ENCODE data around the gene UROC1. TPM values are rescaled to one million over a fixed set of nuclear protein-coding genes. Genes with fewer than 3 reads are reported as not detected.

Gene UROC1
- total RNA-seq, 1 experiment from 2014 or later = not detected

DNA sequence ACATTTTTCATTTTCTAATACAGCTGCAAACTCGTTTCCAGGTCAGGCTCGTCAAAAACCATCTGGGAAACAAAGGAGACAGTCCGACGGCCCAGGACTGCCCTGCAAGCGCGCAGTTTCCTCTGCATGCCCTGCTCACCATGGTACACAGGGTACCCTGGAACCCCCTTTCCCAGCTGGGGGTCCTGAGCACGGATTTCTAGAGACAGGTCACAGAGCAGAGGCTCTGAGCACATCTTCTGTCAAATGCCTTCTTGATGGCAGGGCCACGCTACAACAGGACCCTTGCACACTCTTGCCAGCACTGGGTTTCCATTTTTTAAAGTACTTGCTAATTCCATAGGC is 50.0 kb downstream of the UROC1 start:
- no peak overlapping the region for H3K27ac Mint-ChIP-seq (ENCODE audit: unreplicated experiment)
- intact Hi-C loops (cut with micrococcal nuclease; ENCODE audit: unreplicated experiment) = no loop called here
- H3K9me3 ChIP-seq = no peaks in the 10 kb centered on the region
- H3K4me1 ChIP-seq = peaks cover 1% of the 10 kb centered on the region
- no peak for DNase-seq
- H3K36me3 ChIP-seq (ENCODE audit: control insufficient read depth, insufficient read depth, low read length) = peaks cover 8% of the 10 kb centered on the region
- no peaks in the 10 kb centered on the region for H3K27me3 Mint-ChIP-seq (ENCODE audit: insufficient read depth, unreplicated experiment)
- BruUV-seq (replicated peaks) = no TSS peak
- TF ChIP-seq, protein P1, sequence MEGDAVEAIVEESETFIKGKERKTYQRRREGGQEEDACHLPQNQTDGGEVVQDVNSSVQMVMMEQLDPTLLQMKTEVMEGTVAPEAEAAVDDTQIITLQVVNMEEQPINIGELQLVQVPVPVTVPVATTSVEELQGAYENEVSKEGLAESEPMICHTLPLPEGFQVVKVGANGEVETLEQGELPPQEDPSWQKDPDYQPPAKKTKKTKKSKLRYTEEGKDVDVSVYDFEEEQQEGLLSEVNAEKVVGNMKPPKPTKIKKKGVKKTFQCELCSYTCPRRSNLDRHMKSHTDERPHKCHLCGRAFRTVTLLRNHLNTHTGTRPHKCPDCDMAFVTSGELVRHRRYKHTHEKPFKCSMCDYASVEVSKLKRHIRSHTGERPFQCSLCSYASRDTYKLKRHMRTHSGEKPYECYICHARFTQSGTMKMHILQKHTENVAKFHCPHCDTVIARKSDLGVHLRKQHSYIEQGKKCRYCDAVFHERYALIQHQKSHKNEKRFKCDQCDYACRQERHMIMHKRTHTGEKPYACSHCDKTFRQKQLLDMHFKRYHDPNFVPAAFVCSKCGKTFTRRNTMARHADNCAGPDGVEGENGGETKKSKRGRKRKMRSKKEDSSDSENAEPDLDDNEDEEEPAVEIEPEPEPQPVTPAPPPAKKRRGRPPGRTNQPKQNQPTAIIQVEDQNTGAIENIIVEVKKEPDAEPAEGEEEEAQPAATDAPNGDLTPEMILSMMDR (IDR thresholded peaks at IDR 0.05; ENCODE audit: insufficient read depth in 1 of 2, low read depth in 1 of 2, low read length in 1 of 2, severe bottlenecking in 1 of 2, unreplicated experiment in 1 of 2) = no peak
- ChIA-PET POLR2A (no interaction called here), CTCF (no interaction called here)
- no peaks in the 10 kb centered on the region for H3K27me3 ChIP-seq (replicated peaks; ENCODE audit: control insufficient read depth, insufficient read depth, low read length)
- no peak overlapping the region for H3K4me3 ChIP-seq (ENCODE audit: low read depth, low read length)
- H3K9me3 Mint-ChIP-seq (ENCODE audit: unreplicated experiment) = no peaks in the 10 kb centered on the region
- H3K4me3 Mint-ChIP-seq (ENCODE audit: unreplicated experiment) = no peak overlapping the region
- H3K36me3 Mint-ChIP-seq (ENCODE audit: insufficient read depth, unreplicated experiment) = peaks cover 59% of the 10 kb centered on the region
- peaks cover 15% of the 10 kb centered on the region for H3K4me1 Mint-ChIP-seq (ENCODE audit: low read depth, unreplicated experiment)

DNA sequence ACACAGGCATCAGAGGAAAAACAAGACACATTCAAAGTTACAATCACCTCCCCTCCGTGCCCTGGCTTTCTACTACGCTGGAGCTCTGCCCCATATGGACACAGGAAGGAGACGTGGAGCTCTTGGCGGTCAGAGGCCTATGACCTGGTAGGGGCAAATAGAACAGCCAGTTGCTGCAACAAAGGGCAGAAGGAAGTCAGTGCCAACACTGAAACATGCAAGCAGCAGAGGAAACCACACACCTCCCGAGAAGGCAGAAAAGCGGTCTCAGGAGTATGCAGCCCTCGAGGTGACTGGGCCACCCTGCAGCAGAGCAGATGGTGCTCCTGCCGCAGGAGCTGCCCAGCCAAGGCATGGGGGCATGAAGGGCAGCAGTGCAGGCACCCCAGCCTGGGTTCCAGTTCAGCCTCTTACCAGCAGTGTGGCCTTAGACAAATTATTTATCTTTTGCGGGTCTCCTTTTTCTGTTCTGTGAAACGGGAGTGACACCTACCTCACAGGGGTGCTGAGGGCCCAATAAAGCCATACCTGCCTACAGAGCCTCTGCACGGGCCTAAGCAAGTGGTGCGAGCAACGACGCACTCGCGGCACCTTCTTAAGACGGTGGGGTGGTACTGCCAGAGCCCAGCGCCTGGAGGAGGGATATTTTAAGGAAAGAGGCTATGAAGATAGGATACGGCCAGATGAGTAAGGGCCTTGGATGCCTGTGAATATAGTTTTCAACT is 50.5 kb downstream of the UROC1 start:
- H3K36me3 Mint-ChIP-seq (ENCODE audit: insufficient read depth, unreplicated experiment) = peaks cover 55% of the 10 kb centered on the region
- H3K4me1 Mint-ChIP-seq (ENCODE audit: low read depth, unreplicated experiment) = peaks cover 10% of the 10 kb centered on the region
- H3K27me3 ChIP-seq (replicated peaks; ENCODE audit: control insufficient read depth, insufficient read depth, low read length) = no peaks in the 10 kb centered on the region
- H3K9me3 Mint-ChIP-seq (ENCODE audit: unreplicated experiment) = no peaks in the 10 kb centered on the region
- no peak for DNase-seq
- H3K9me3 ChIP-seq = no peaks in the 10 kb centered on the region
- no peaks in the 10 kb centered on the region for H3K4me1 ChIP-seq
- H3K36me3 ChIP-seq (ENCODE audit: control insufficient read depth, insufficient read depth, low read length) = peaks cover 8% of the 10 kb centered on the region
- ChIA-PET POLR2A (no interaction called here), CTCF (no interaction called here)
- intact Hi-C loops (cut with micrococcal nuclease; ENCODE audit: unreplicated experiment) = no loop called here
- BruUV-seq (replicated peaks) = no TSS peak
- no peak overlapping the region for H3K27ac Mint-ChIP-seq (ENCODE audit: unreplicated experiment)
- H3K4me3 ChIP-seq (ENCODE audit: low read depth, low read length) = no peak overlapping the region
- H3K27me3 Mint-ChIP-seq (ENCODE audit: insufficient read depth, unreplicated experiment) = no peaks in the 10 kb centered on the region
- no peak overlapping the region for H3K4me3 Mint-ChIP-seq (ENCODE audit: unreplicated experiment)
- TF ChIP-seq, protein P1 (IDR thresholded peaks at IDR 0.05; ENCODE audit: insufficient read depth in 1 of 2, low read depth in 1 of 2, low read length in 1 of 2, severe bottlenecking in 1 of 2, unreplicated experiment in 1 of 2) = no peak

DNA sequence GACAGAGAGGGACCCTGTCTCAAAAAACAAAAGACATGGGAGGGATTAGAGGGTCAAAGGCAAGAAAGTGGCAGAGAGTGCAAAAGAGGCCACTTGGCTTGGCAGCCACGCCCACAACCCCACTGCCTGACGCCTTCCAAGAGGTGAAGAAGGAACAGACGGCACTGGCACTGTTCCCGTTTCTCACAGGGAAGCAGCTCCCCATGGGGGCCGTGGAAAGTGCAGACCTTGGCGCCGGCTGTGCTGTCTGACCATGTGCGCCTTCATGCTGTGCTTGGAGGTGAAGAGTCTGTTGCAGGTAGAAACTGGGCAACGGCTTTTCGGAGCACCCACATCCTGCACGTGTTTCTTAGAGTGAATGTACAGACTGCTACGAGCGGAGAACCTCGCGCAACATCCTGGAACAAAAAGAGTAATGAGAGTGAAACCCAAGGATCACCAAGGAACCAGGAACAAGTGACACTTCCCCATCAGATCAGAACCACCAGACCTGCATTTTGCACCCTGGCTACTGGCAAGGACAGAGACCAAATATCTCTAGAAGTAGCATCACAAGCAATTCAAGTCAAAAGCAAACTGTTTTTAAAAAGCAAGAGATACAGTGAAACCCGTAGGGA is 51.5 kb downstream of the UROC1 start:
- H3K27ac Mint-ChIP-seq (ENCODE audit: unreplicated experiment) = peak overlapping the region; percentile 53

More for the DNA sequence above, 51.5 kb downstream of the UROC1 start:
- Mint-ChIP-seq H3K4me3 (ENCODE audit: unreplicated experiment) (no peak overlapping the region), H3K9me3 (ENCODE audit: unreplicated experiment) (no peaks in the 10 kb centered on the region), H3K4me1 (ENCODE audit: low read depth, unreplicated experiment) (peaks cover 10% of the 10 kb centered on the region), H3K27me3 (ENCODE audit: insufficient read depth, unreplicated experiment) (no peaks in the 10 kb centered on the region), H3K36me3 (ENCODE audit: insufficient read depth, unreplicated experiment) (peaks cover 51% of the 10 kb centered on the region)
- TF ChIP-seq, protein P1 (IDR thresholded peaks at IDR 0.05; ENCODE audit: insufficient read depth in 1 of 2, low read depth in 1 of 2, low read length in 1 of 2, severe bottlenecking in 1 of 2, unreplicated experiment in 1 of 2) = no peak
- POLR2A ChIA-PET = no interaction called here
- Histone ChIP-seq H3K9me3 (no peaks in the 10 kb centered on the region), H3K4me3 (ENCODE audit: low read depth, low read length) (no peak overlapping the region), H3K27me3 (replicated peaks; ENCODE audit: control insufficient read depth, insufficient read depth, low read length) (no peaks in the 10 kb centered on the region), H3K4me1 (no peaks in the 10 kb centered on the region), H3K36me3 (ENCODE audit: control insufficient read depth, insufficient read depth, low read length) (peaks cover 8% of the 10 kb centered on the region)
- intact Hi-C loops (cut with micrococcal nuclease; ENCODE audit: unreplicated experiment) = no loop called here
- no peak for DNase-seq
- BruUV-seq (replicated peaks) = no TSS peak
- CTCF ChIA-PET = interaction anchor here (0.6 kb wide), 1 partner anchor 109 kb away, joined by 4 read pairs; the partner anchor contains the start of gene KLF15

Measured in Caco-2 (cell line).